HG03442 (cell line): ENCODE results near the gene CYP27A1.

Experiments
- ATAC-seq: cut with Tn5 transposase; IDR thresholded peaks from one replicate; pipeline ENCODE4 v1.9.1; 2021; ENCODE audit warnings: mild to moderate bottlenecking, moderate library complexity; ENCODE audit not compliant: unreplicated experiment

Gene CYP27A1

GRCh38 chr2:218809515-218809914 is 27.6 kb downstream of the CYP27A1 start:
- no peak for ATAC-seq

- no peak for ATAC-seq
Observed at GRCh38 chr2:218810256-218810655, 28.3 kb downstream of the CYP27A1 start.

- no peak for ATAC-seq
Observed at GRCh38 chr2:218811382-218811781, 29.4 kb downstream of the CYP27A1 start.

GRCh38 chr2:218812096-218812815 is 30.3 kb downstream of the CYP27A1 start:
- no peak for ATAC-seq

- ATAC-seq: no peak
Observed at GRCh38 chr2:218812861-218813260, 30.9 kb downstream of the CYP27A1 start.

GRCh38 chr2:218813771-218814460 is 32.0 kb downstream of the CYP27A1 start:
- ATAC-seq: no peak

GRCh38 chr2:218814540-218815243 is 32.7 kb downstream of the CYP27A1 start:
- ATAC-seq: no peak

GRCh38 chr2:218815244-218815637 is 33.3 kb downstream of the CYP27A1 start:
- no peak for ATAC-seq

- ATAC-seq: no peak
Observed at GRCh38 chr2:218815649-218816048, 33.7 kb downstream of the CYP27A1 start.

GRCh38 chr2:218816561-218817011 is 34.6 kb downstream of the CYP27A1 start:
- no peak for ATAC-seq

GRCh38 chr2:218819093-218819492 is 37.1 kb downstream of the CYP27A1 start:
- no peak for ATAC-seq

GRCh38 chr2:218820746-218821369 is 38.9 kb downstream of the CYP27A1 start:
- ATAC-seq: no peak

GRCh38 chr2:218821605-218822211 is 39.8 kb downstream of the CYP27A1 start:
- no peak for ATAC-seq

- no peak for ATAC-seq
Observed at GRCh38 chr2:218822622-218823021, 40.7 kb downstream of the CYP27A1 start.

- no peak for ATAC-seq
Observed at GRCh38 chr2:218823196-218823855, 41.4 kb downstream of the CYP27A1 start.

GRCh38 chr2:218824004-218824403 is 42.1 kb downstream of the CYP27A1 start:
- no peak for ATAC-seq

GRCh38 chr2:218826791-218827190 is 44.8 kb downstream of the CYP27A1 start:
- ATAC-seq: no peak

GRCh38 chr2:218827701-218828476 is 45.9 kb downstream of the CYP27A1 start:
- ATAC-seq: no peak

- no peak for ATAC-seq
Observed at GRCh38 chr2:218828477-218828778, 46.5 kb downstream of the CYP27A1 start.
